Measurements from ENCODE around the gene FRMD6.

FRMD6 gene

GRCh38 chr14:51651388-51652167 is at the start of gene FRMD6:
Gene FRMD6, plus strand, starts transcription at chr14:51651910. Its CDS starts 37,927 bp downstream, at chr14:51689837.
- WGBS (ENCODE audit: insufficient coverage, insufficient read length), result no CpG with 5 or more reads among the region's 86 CpGs
- H3K27me3 ChIP-seq (ENCODE audit: control insufficient read depth, insufficient read depth, low read length), result no peaks in the 10 kb centered on the region
- H3K36me3 ChIP-seq (ENCODE audit: control insufficient read depth, insufficient read depth, low read length), result no peaks in the 10 kb centered on the region
- DNase-seq (ENCODE audit: low read depth, low spot score), result no peak
- no peaks in the 10 kb centered on the region for H3K9me3 ChIP-seq (ENCODE audit: control insufficient read depth, insufficient read depth, low read length)
- peak within 1 kb of the TSS; percentile 88 for H3K4me3 ChIP-seq (ENCODE audit: low read length)
- no peaks in the 10 kb centered on the region for H3K4me1 ChIP-seq (ENCODE audit: control insufficient read depth, insufficient read depth, low read length)
- no peak within 1 kb of the TSS for H3K27ac ChIP-seq (ENCODE audit: low read length)

- no peaks in the 10 kb centered on the region for H3K36me3 ChIP-seq (ENCODE audit: control insufficient read depth, insufficient read depth, low read length)
- no peak for DNase-seq (ENCODE audit: low read depth, low spot score)
- no peak overlapping the region for H3K4me3 ChIP-seq (ENCODE audit: low read length)
- no peaks in the 10 kb centered on the region for H3K27me3 ChIP-seq (ENCODE audit: control insufficient read depth, insufficient read depth, low read length)
- H3K4me1 ChIP-seq (ENCODE audit: control insufficient read depth, insufficient read depth, low read length), result no peaks in the 10 kb centered on the region
- no peak overlapping the region for H3K27ac ChIP-seq (ENCODE audit: low read length)
- no peaks in the 10 kb centered on the region for H3K9me3 ChIP-seq (ENCODE audit: control insufficient read depth, insufficient read depth, low read length)
Observed at GRCh38 chr14:51602310-51602709, 49.4 kb upstream of the FRMD6 start.

- H3K36me3 ChIP-seq (ENCODE audit: control insufficient read depth, insufficient read depth, low read length), result no peaks in the 10 kb centered on the region
- H3K27ac ChIP-seq (ENCODE audit: low read length), result no peak overlapping the region
- H3K4me1 ChIP-seq (ENCODE audit: control insufficient read depth, insufficient read depth, low read length), result no peaks in the 10 kb centered on the region
- no peak for DNase-seq (ENCODE audit: low read depth, low spot score)
- no peaks in the 10 kb centered on the region for H3K9me3 ChIP-seq (ENCODE audit: control insufficient read depth, insufficient read depth, low read length)
- H3K27me3 ChIP-seq (ENCODE audit: control insufficient read depth, insufficient read depth, low read length), result no peaks in the 10 kb centered on the region
- no peak overlapping the region for H3K4me3 ChIP-seq (ENCODE audit: low read length)
- no CpG with 5 or more reads among the region's 3 CpGs for WGBS (ENCODE audit: insufficient coverage, insufficient read length)
Observed at GRCh38 chr14:51603495-51603894, 48.2 kb upstream of the FRMD6 start.

GRCh38 chr14:51604073-51604472 is 47.6 kb upstream of the FRMD6 start:
- H3K4me3 ChIP-seq (ENCODE audit: low read length), result no peak overlapping the region
- H3K27me3 ChIP-seq (ENCODE audit: control insufficient read depth, insufficient read depth, low read length), result no peaks in the 10 kb centered on the region
- H3K27ac ChIP-seq (ENCODE audit: low read length), result no peak overlapping the region
- no CpG with 5 or more reads among the region's 4 CpGs for WGBS (ENCODE audit: insufficient coverage, insufficient read length)
- no peaks in the 10 kb centered on the region for H3K4me1 ChIP-seq (ENCODE audit: control insufficient read depth, insufficient read depth, low read length)
- no peak for DNase-seq (ENCODE audit: low read depth, low spot score)
- H3K9me3 ChIP-seq (ENCODE audit: control insufficient read depth, insufficient read depth, low read length), result no peaks in the 10 kb centered on the region
- no peaks in the 10 kb centered on the region for H3K36me3 ChIP-seq (ENCODE audit: control insufficient read depth, insufficient read depth, low read length)

- no peak for DNase-seq (ENCODE audit: low read depth, low spot score)
- H3K36me3 ChIP-seq (ENCODE audit: control insufficient read depth, insufficient read depth, low read length), result no peaks in the 10 kb centered on the region
- no peaks in the 10 kb centered on the region for H3K9me3 ChIP-seq (ENCODE audit: control insufficient read depth, insufficient read depth, low read length)
- H3K27me3 ChIP-seq (ENCODE audit: control insufficient read depth, insufficient read depth, low read length), result no peaks in the 10 kb centered on the region
- H3K4me1 ChIP-seq (ENCODE audit: control insufficient read depth, insufficient read depth, low read length), result no peaks in the 10 kb centered on the region
- no peak overlapping the region for H3K27ac ChIP-seq (ENCODE audit: low read length)
- no CpG with 5 or more reads among the region's 2 CpGs for WGBS (ENCODE audit: insufficient coverage, insufficient read length)
- no peak overlapping the region for H3K4me3 ChIP-seq (ENCODE audit: low read length)
Observed at GRCh38 chr14:51605575-51605974, 46.1 kb upstream of the FRMD6 start.

GRCh38 chr14:51607711-51608110 is 44.0 kb upstream of the FRMD6 start:
- no peaks in the 10 kb centered on the region for H3K9me3 ChIP-seq (ENCODE audit: control insufficient read depth, insufficient read depth, low read length)
- no peak overlapping the region for H3K4me3 ChIP-seq (ENCODE audit: low read length)

GRCh38 chr14:51609251-51609954 is 42.3 kb upstream of the FRMD6 start:
- Histone ChIP-seq H3K4me3 (ENCODE audit: low read length) (no peak overlapping the region), H3K4me1 (ENCODE audit: control insufficient read depth, insufficient read depth, low read length) (no peaks in the 10 kb centered on the region), H3K9me3 (ENCODE audit: control insufficient read depth, insufficient read depth, low read length) (no peaks in the 10 kb centered on the region), H3K27ac (ENCODE audit: low read length) (no peak overlapping the region), H3K36me3 (ENCODE audit: control insufficient read depth, insufficient read depth, low read length) (no peaks in the 10 kb centered on the region), H3K27me3 (ENCODE audit: control insufficient read depth, insufficient read depth, low read length) (no peaks in the 10 kb centered on the region)
- DNase-seq (ENCODE audit: low read depth, low spot score), result no peak
- no CpG with 5 or more reads among the region's 8 CpGs for WGBS (ENCODE audit: insufficient coverage, insufficient read length)

More at GRCh38 chr14:51607711-51608110, 44.0 kb upstream of the FRMD6 start:
- Histone ChIP-seq H3K27me3 (ENCODE audit: control insufficient read depth, insufficient read depth, low read length) (no peaks in the 10 kb centered on the region), H3K36me3 (ENCODE audit: control insufficient read depth, insufficient read depth, low read length) (no peaks in the 10 kb centered on the region), H3K27ac (ENCODE audit: low read length) (no peak overlapping the region), H3K4me1 (ENCODE audit: control insufficient read depth, insufficient read depth, low read length) (no peaks in the 10 kb centered on the region)
- no peak for DNase-seq (ENCODE audit: low read depth, low spot score)
- no CpG with 5 or more reads among the region's 12 CpGs for WGBS (ENCODE audit: insufficient coverage, insufficient read length)

GRCh38 chr14:51609955-51610283 is 41.8 kb upstream of the FRMD6 start:
- H3K4me1 ChIP-seq (ENCODE audit: control insufficient read depth, insufficient read depth, low read length), result no peaks in the 10 kb centered on the region
- no peaks in the 10 kb centered on the region for H3K36me3 ChIP-seq (ENCODE audit: control insufficient read depth, insufficient read depth, low read length)
- no peak overlapping the region for H3K4me3 ChIP-seq (ENCODE audit: low read length)
- no peak overlapping the region for H3K27ac ChIP-seq (ENCODE audit: low read length)
- WGBS (ENCODE audit: insufficient coverage, insufficient read length), result no CpG with 5 or more reads among the region's 5 CpGs
- DNase-seq (ENCODE audit: low read depth, low spot score), result no peak
- H3K9me3 ChIP-seq (ENCODE audit: control insufficient read depth, insufficient read depth, low read length), result no peaks in the 10 kb centered on the region
- H3K27me3 ChIP-seq (ENCODE audit: control insufficient read depth, insufficient read depth, low read length), result no peaks in the 10 kb centered on the region

- Histone ChIP-seq H3K4me3 (ENCODE audit: low read length) (no peak overlapping the region), H3K36me3 (ENCODE audit: control insufficient read depth, insufficient read depth, low read length) (no peaks in the 10 kb centered on the region), H3K27ac (ENCODE audit: low read length) (no peak overlapping the region), H3K27me3 (ENCODE audit: control insufficient read depth, insufficient read depth, low read length) (no peaks in the 10 kb centered on the region), H3K4me1 (ENCODE audit: control insufficient read depth, insufficient read depth, low read length) (no peaks in the 10 kb centered on the region), H3K9me3 (ENCODE audit: control insufficient read depth, insufficient read depth, low read length) (no peaks in the 10 kb centered on the region)
- no CpG with 5 or more reads among the region's 1 CpG for WGBS (ENCODE audit: insufficient coverage, insufficient read length)
- DNase-seq (ENCODE audit: low read depth, low spot score), result no peak
Observed at GRCh38 chr14:51610771-51611170, 40.9 kb upstream of the FRMD6 start.

- Histone ChIP-seq H3K4me1 (ENCODE audit: control insufficient read depth, insufficient read depth, low read length) (no peaks in the 10 kb centered on the region), H3K9me3 (ENCODE audit: control insufficient read depth, insufficient read depth, low read length) (no peaks in the 10 kb centered on the region), H3K27ac (ENCODE audit: low read length) (no peak overlapping the region), H3K27me3 (ENCODE audit: control insufficient read depth, insufficient read depth, low read length) (no peaks in the 10 kb centered on the region), H3K4me3 (ENCODE audit: low read length) (no peak overlapping the region), H3K36me3 (ENCODE audit: control insufficient read depth, insufficient read depth, low read length) (no peaks in the 10 kb centered on the region)
- DNase-seq (ENCODE audit: low read depth, low spot score), result no peak
- WGBS (ENCODE audit: insufficient coverage, insufficient read length), result no CpG with 5 or more reads among the region's 1 CpG
Observed at GRCh38 chr14:51612449-51612848, 39.3 kb upstream of the FRMD6 start.

- Histone ChIP-seq H3K4me3 (ENCODE audit: low read length) (no peak overlapping the region), H3K27me3 (ENCODE audit: control insufficient read depth, insufficient read depth, low read length) (no peaks in the 10 kb centered on the region), H3K36me3 (ENCODE audit: control insufficient read depth, insufficient read depth, low read length) (no peaks in the 10 kb centered on the region), H3K9me3 (ENCODE audit: control insufficient read depth, insufficient read depth, low read length) (no peaks in the 10 kb centered on the region), H3K4me1 (ENCODE audit: control insufficient read depth, insufficient read depth, low read length) (no peaks in the 10 kb centered on the region), H3K27ac (ENCODE audit: low read length) (no peak overlapping the region)
- no CpG with 5 or more reads among the region's 3 CpGs for WGBS (ENCODE audit: insufficient coverage, insufficient read length)
- DNase-seq (ENCODE audit: low read depth, low spot score), result no peak
Observed at GRCh38 chr14:51613416-51613815, 38.3 kb upstream of the FRMD6 start.
